Heart left ventricle (tissue), 16 donors: Measurements from ENCODE around the gene COPRS. TPM values are rescaled to one million over a fixed set of nuclear protein-coding genes. Genes with fewer than 3 reads are reported as not detected.
A peak's percentile ranks its signal among the peaks of the same experiment; 100 is the strongest.
"Not testable (repeated sequence)": the region's sequence is repeated elsewhere in the genome, so short reads cannot be mapped to it uniquely, and the experiment has no call there.

Source experiments
- ATAC-seq, 4 donors: fragments of 200-7000 bp; cut with Tn5 transposase; one replicate each; pipeline ENCODE4 v1.9.1; 2020 to 2022; ENCODE audit warnings: moderate library complexity in 4 of 4, mild to moderate bottlenecking in 3 of 4, moderate number of reproducible peaks in 1 of 4
- DNase-seq, 5 donors: peaks; one replicate each; pipeline ENCODE4 v3.0.0-alpha.2; 2020
- H3K27ac ChIP-seq, 12 donors: fragments of 200-600 bp; sonication (generic) in 4 of 12; one replicate each; pipeline versions ENCODE4 v1.5.0 to v1.8.0; 2016 to 2022; ENCODE audit warnings: mild to moderate bottlenecking in 2 of 12
- H3K27me3 ChIP-seq, 9 donors: fragments of 200-600 bp; sonication (generic) in 2 of 9; one replicate each; pipeline versions ENCODE4 v1.5.1 to v1.8.0; 2016 to 2022; ENCODE audit warnings: mild to moderate bottlenecking in 3 of 9
- H3K36me3 ChIP-seq, 9 donors: fragments of 200-600 bp; sonication (generic) in 2 of 9; one replicate each; pipeline versions ENCODE4 v1.5.0 to v1.8.0; 2018 to 2022; ENCODE audit warnings: mild to moderate bottlenecking in 2 of 9
- H3K4me1 ChIP-seq, 12 donors: fragments of 200-600 bp; sonication (generic) in 4 of 12; one replicate each; pipeline versions ENCODE4 v1.5.0 to v1.8.0; 2016 to 2022; ENCODE audit warnings: mild to moderate bottlenecking in 3 of 12
- H3K4me3 ChIP-seq, 12 donors: fragments of 200-600 bp; sonication (generic) in 4 of 12; one replicate each; pipeline versions ENCODE4 v1.5.0 to v1.8.0; 2017 to 2022; ENCODE audit warnings: mild to moderate bottlenecking in 9 of 12, moderate library complexity in 4 of 12
- H3K9me3 ChIP-seq, 12 donors: fragments of 200-600 bp; sonication (generic) in 4 of 12; one replicate each; pipeline versions ENCODE4 v1.5.0 to v1.8.0; 2016 to 2022; ENCODE audit warnings: mild to moderate bottlenecking in 1 of 12
- CTCF ChIP-seq, 12 donors: fragments of 200-600 bp; sonication (generic) in 4 of 12; IDR thresholded peaks; one replicate each; pipeline versions ENCODE4 v1.5.0 to v1.8.0; 2018 to 2022; ENCODE audit warnings: antibody characterized with exemption in 12 of 12, mild to moderate bottlenecking in 5 of 12
- POLR2A ChIP-seq, 2 donors: fragments of 450-650 bp; IDR thresholded peaks; one replicate each; pipeline ENCODE4 v1.6.1; 2017; ENCODE audit warnings: antibody characterized with exemption in 2 of 2, mild to moderate bottlenecking in 2 of 2, moderate library complexity in 2 of 2
- WGBS, 4 donors: extraction: QIAGEN DNeasy Blood & Tissue Kit in 2 of 4; methylation state at CpG; one replicate each; pipeline versions ENCODE4 v1.1.5 to v1.1.7; 2013 to 2018; 5-methylcytosine and 5-hydroxymethylcytosine counted together
- intact Hi-C, 10 donors: fragments of 100-400 bp; cut with DNase I; formaldehyde crosslinking; loops; one replicate each; pipeline versions ENCODE4 v1.11.1 to v1.14.2; 2022
- polyA plus RNA-seq, 2 donors: library from polyadenylated mRNA; stranded (reverse); fragments of 200-250 nt; gene quantifications; one replicate each; pipeline ENCODE4 v1.2.3, GENCODE V29; 2013
- total RNA-seq, 9 donors: library from RNA; depleted of rRNA in 2 of 9; stranded (reverse); fragments of >200 nt in 2 of 9; fragmentation: NEBNext Ultra II Directional in 3 of 9; extraction: Animal tissue kit (Norgen Biotek cat#: 25700) in 3 of 9; gene quantifications; one replicate each; pipeline versions ENCODE4 v1.1.0 to v1.2.4, GENCODE V29; 2016 to 2023
- donor health status: ischemic (EF 13 %, LVEDD 7.1; RV severe dilation, severe dysfunction).
- donor health status: healthy with polysubstance abuse.
- donor health status: DM: no; HTN: yes; CAD: no.
- donor health status: DM: no; HTN: no; CAD: no.
- donor health status: ischemic (EF 25% LVEDD 6.9; RV normal size, moderate dysfunction).
- donor health status: ischemic (EF 25% LVEDD 5.7; RV mildly dilated, moderate dysfunction).
- donor health status: healthy.
- donor health status: DM: yes; HTN: yes; CAD: no.
- donor health status: ischemic (EF 35%, LVEDD 5.7; RV mildly dilated, moderate dysfunction).
- donor health status: nonischemic (EF 11% LVEDD 7.7; RV severe dilation, severe dysfunction).
- donor health status: DM: yes; HTN: yes; CAD: no.
- donor health status: PGD.
- donor health status: ischemic (EF 29% LVEDD 5.4; RV normal size, mild dysfunction).
- donor health status: nonischemic (EF 23%, LVEDD 6.1; RV moderate dilation, normal function).

COPRS gene
- total and polyA plus RNA-seq, 11 donors, result 39.9 to 104 (median 54.3) TPM

GRCh38 chr17:31829649-31830048, 29.4 kb downstream of the COPRS start:
- WGBS, 4 donors, result 95 to 99% (median 96%) methylated on average over 3 of the region's 3 CpGs
- intact Hi-C loops, result loop anchor here in 1 of 10 donors (10.0 kb wide), 1 partner anchor 155 kb away; no protein-coding TSS in a partner anchor
- DNase-seq (no peak), ATAC-seq (no peak)
- Histone ChIP-seq H3K9me3 (no peaks in the 10 kb centered on the region), H3K27ac (no peak overlapping the region), H3K4me1 (peaks cover 0 to 3% (median 0%) of the 10 kb centered on the region in 12 donors), H3K4me3 (no peak overlapping the region), H3K27me3 (no peaks in the 10 kb centered on the region), H3K36me3 (no peaks in the 10 kb centered on the region)
- no peak for TF ChIP-seq POLR2A (IDR thresholded peaks at IDR 0.05)
- TF ChIP-seq CTCF (IDR thresholded peaks at IDR 0.05), result no peak

- H3K4me3 ChIP-seq, H3K9me3 ChIP-seq, DNase-seq, H3K4me1 ChIP-seq, H3K27me3 ChIP-seq, ATAC-seq, intact Hi-C loops, H3K27ac ChIP-seq, H3K36me3 ChIP-seq: not testable (repeated sequence)
- 91 to 98% (median 93%) methylated on average over 4 of the region's 4 CpGs for WGBS, 4 donors
Measured at GRCh38 chr17:31828955-31829354, 30.1 kb downstream of the COPRS start.

- Histone ChIP-seq H3K9me3 (no peaks in the 10 kb centered on the region), H3K27ac (no peak overlapping the region), H3K27me3 (no peaks in the 10 kb centered on the region), H3K4me1 (peaks cover 0 to 3% (median 0%) of the 10 kb centered on the region in 12 donors), H3K4me3 (no peak overlapping the region), H3K36me3 (no peaks in the 10 kb centered on the region)
- DNase-seq (no peak), ATAC-seq (peak in 2 of 4 donors; percentile 29 to 54)
- TF ChIP-seq CTCF (IDR thresholded peaks at IDR 0.05) (no peak), POLR2A (IDR thresholded peaks at IDR 0.05) (no peak)
- 62 to 67% (median 67%) methylated on average over 12 to 14 of the region's 14 CpGs for WGBS, 4 donors
- intact Hi-C loops, result no loop called here
Measured at GRCh38 chr17:31825961-31826691, 32.9 kb downstream of the COPRS start.

GRCh38 chr17:31824766-31825360, 34.2 kb downstream of the COPRS start:
- no peaks in the 10 kb centered on the region for H3K27me3 ChIP-seq
- ATAC-seq, result no peak
- no peaks in the 10 kb centered on the region for H3K36me3 ChIP-seq
- H3K9me3 ChIP-seq, result no peaks in the 10 kb centered on the region
- 55 to 66% (median 63%) methylated on average over 7 of the region's 7 CpGs for whole genome bisulfite sequencing, 4 donors
- H3K27ac ChIP-seq, result no peak overlapping the region
- TF ChIP-seq POLR2A (IDR thresholded peaks at IDR 0.05) (no peak), CTCF (IDR thresholded peaks at IDR 0.05) (no peak)
- DNase-seq, result no peak
- no peak overlapping the region for H3K4me3 ChIP-seq
- peaks cover 0 to 2% (median 0%) of the 10 kb centered on the region in 12 donors for H3K4me1 ChIP-seq
- intact Hi-C loops, result no loop called here
